ENCODE measurements around the gene MICALL1. TPM values are rescaled to one million over a fixed set of nuclear protein-coding genes. Genes with fewer than 3 reads are reported as not detected.
A peak's percentile ranks its signal among the peaks of the same experiment; 100 is the strongest.
"Not testable (repeated sequence)": the region's sequence is repeated elsewhere in the genome, so short reads cannot be mapped to it uniquely, and the experiment has no call there.

The MICALL1 gene
- total and polyA plus RNA-seq, 2 experiments from 2014 or later, result 13.6 to 34.9 TPM

DNA sequence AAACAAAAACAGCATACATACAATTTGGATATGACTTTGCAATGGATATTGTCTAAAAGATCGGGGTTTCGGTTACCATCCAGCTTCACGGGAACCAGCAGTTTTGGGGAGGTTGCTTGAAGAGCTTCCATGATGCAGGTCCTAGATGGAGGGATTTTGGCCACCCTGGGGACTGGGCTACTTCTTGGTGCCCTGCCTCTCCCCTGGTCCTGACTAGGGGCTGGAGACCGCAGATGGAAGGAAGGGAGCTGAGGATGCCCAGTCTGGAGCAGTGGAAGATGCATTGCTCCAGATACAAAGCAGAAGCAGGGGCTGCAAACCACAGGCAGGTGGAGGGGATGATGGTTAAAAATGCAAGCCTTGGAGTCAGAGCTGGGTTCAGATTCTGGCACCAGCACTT lies 64.8 kb downstream of the MICALL1 start:
- no peak overlapping the region for H3K4me3 ChIP-seq
- no peaks in the 10 kb centered on the region for H3K27me3 ChIP-seq
- H3K36me3 ChIP-seq, result peaks cover 6% of the 10 kb centered on the region
- TF ChIP-seq, protein P1, sequence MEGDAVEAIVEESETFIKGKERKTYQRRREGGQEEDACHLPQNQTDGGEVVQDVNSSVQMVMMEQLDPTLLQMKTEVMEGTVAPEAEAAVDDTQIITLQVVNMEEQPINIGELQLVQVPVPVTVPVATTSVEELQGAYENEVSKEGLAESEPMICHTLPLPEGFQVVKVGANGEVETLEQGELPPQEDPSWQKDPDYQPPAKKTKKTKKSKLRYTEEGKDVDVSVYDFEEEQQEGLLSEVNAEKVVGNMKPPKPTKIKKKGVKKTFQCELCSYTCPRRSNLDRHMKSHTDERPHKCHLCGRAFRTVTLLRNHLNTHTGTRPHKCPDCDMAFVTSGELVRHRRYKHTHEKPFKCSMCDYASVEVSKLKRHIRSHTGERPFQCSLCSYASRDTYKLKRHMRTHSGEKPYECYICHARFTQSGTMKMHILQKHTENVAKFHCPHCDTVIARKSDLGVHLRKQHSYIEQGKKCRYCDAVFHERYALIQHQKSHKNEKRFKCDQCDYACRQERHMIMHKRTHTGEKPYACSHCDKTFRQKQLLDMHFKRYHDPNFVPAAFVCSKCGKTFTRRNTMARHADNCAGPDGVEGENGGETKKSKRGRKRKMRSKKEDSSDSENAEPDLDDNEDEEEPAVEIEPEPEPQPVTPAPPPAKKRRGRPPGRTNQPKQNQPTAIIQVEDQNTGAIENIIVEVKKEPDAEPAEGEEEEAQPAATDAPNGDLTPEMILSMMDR (IDR thresholded peaks at IDR 0.05; ENCODE audit: low read depth, low read length), result no peak
- H3K9me3 ChIP-seq (ENCODE audit: low read depth), result no peaks in the 10 kb centered on the region
- DNase-seq (ENCODE audit: low read depth in 1 of 2, low spot score in 1 of 2), result no peak
- no peak overlapping the region for H3K27ac ChIP-seq
- peaks cover 14% of the 10 kb centered on the region for H3K4me1 ChIP-seq (ENCODE audit: low read depth)

DNA sequence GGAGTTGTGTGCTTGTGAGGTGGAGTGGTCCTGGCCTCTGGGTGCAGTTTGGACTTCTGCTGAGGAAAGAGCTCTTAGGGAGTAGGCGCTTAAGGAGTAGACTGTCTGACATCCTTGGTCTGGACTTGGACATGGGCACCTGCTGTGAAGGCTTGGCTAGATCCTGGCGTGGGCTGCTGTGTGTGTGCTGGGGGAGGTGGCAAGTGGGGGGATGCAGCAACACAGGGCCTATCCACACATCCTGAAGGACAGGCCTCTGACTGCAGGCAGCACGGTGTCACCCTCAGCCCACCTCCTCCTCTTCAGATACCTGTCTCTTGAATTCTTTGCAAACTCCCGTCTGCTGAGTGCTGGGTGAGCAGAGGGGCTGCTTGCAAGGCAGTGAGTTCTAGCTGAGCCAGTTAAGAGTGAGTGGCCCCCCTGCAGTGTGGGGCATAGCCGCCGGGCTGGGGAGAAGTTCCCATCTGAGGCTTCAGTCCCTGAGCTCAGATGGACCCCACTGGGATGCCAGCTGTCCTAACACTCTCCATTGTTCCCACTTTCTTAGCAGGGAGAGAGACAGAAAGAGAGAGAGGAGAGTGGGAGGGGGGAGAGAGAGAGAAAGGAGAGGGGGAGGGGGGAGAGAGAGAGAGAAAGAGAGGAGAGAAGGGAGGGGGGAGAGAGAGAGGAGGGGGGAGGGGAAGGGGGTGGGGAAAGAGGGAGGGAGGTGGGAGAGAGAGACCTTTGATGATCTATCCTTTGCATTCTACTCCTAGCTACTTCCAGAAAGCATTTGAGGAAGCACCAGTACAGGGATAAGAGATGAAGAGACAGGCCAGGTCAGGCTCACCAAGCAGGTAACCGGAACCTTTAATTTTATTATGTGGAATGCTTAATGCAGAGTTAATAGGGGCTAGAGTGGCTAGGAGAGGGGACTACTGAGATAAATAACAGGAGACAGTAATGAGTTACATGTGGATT lies 65.7 kb downstream of the MICALL1 start:
- H3K36me3 ChIP-seq, result peaks cover 6% of the 10 kb centered on the region
- TF ChIP-seq, protein P1 (IDR thresholded peaks at IDR 0.05; ENCODE audit: low read depth, low read length), result no peak
- no peak for DNase-seq (ENCODE audit: low read depth in 1 of 2, low spot score in 1 of 2)
- H3K27me3 ChIP-seq, result no peaks in the 10 kb centered on the region
- H3K9me3 ChIP-seq (ENCODE audit: low read depth), result no peaks in the 10 kb centered on the region
- peak overlapping the region; percentile 59 for H3K27ac ChIP-seq
- peaks cover 10% of the 10 kb centered on the region for H3K4me1 ChIP-seq (ENCODE audit: low read depth)
- H3K4me3 ChIP-seq, result no peak overlapping the region

GRCh38 chr22:37972527-37972926 lies 66.4 kb downstream of the MICALL1 start:
- Histone ChIP-seq H3K4me3 (no peak overlapping the region), H3K9me3 (ENCODE audit: low read depth) (no peaks in the 10 kb centered on the region), H3K36me3 (peaks cover 2% of the 10 kb centered on the region), H3K4me1 (ENCODE audit: low read depth) (peaks cover 10% of the 10 kb centered on the region), H3K27me3 (no peaks in the 10 kb centered on the region), H3K27ac (peak overlapping the region; percentile 59)
- TF ChIP-seq, protein P1 (IDR thresholded peaks at IDR 0.05; ENCODE audit: low read depth, low read length), result no peak
- peak; percentile 9 to 77 for DNase-seq (ENCODE audit: low read depth in 1 of 2, low spot score in 1 of 2)

- TF ChIP-seq, protein P1 (IDR thresholded peaks at IDR 0.05; ENCODE audit: low read depth, low read length), result no peak
- Histone ChIP-seq H3K27ac (no peak overlapping the region), H3K4me1 (ENCODE audit: low read depth) (peaks cover 10% of the 10 kb centered on the region), H3K27me3 (no peaks in the 10 kb centered on the region), H3K9me3 (ENCODE audit: low read depth) (no peaks in the 10 kb centered on the region), H3K4me3 (no peak overlapping the region), H3K36me3 (no peaks in the 10 kb centered on the region)
- DNase-seq (ENCODE audit: low read depth in 1 of 2, low spot score in 1 of 2), result no peak
Observed at GRCh38 chr22:37973271-37974170, 67.4 kb downstream of the MICALL1 start.

DNA sequence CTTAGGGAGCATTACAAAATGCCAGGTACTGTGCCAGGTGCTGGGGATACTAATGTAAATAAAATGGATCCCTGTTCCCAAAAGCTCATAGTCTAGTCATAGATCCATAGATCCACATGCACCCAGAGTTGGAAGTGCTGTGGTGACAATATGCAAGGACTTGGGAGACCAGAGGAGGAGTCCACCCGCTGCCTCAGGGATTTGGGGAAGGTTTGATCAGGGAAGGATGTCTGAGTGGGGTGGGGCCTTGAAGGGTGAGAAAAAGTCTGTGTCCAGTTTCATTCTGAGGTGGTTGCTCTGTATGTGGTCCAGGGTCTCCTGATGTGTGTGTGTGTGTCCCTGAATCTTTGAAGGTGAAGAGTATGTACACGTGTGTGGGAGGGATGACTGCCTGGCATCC lies 69.1 kb downstream of the MICALL1 start:
- no peak overlapping the region for H3K4me3 ChIP-seq
- TF ChIP-seq, protein P1 (IDR thresholded peaks at IDR 0.05; ENCODE audit: low read depth, low read length), result no peak
- no peaks in the 10 kb centered on the region for H3K27me3 ChIP-seq
- peaks cover 10% of the 10 kb centered on the region for H3K4me1 ChIP-seq (ENCODE audit: low read depth)
- no peaks in the 10 kb centered on the region for H3K9me3 ChIP-seq (ENCODE audit: low read depth)
- no peaks in the 10 kb centered on the region for H3K36me3 ChIP-seq
- no peak overlapping the region for H3K27ac ChIP-seq
- DNase-seq (ENCODE audit: low read depth in 1 of 2, low spot score in 1 of 2), result no peak

GRCh38 chr22:37976022-37976421 lies 69.9 kb downstream of the MICALL1 start:
- not testable (repeated sequence) for H3K27me3 ChIP-seq; H3K27ac ChIP-seq; H3K36me3 ChIP-seq; H3K9me3 ChIP-seq (ENCODE audit: low read depth); H3K4me3 ChIP-seq; DNase-seq (ENCODE audit: low read depth in 1 of 2, low spot score in 1 of 2)
- peaks cover 10% of the 10 kb centered on the region for H3K4me1 ChIP-seq (ENCODE audit: low read depth)

Data from cardiac muscle cell (in vitro differentiated cells and primary cell).